Upper lobe of right lung (tissue), 1 donor: ENCODE results near the gene DHRS13. TPM values are rescaled to one million over a fixed set of nuclear protein-coding genes. Genes with fewer than 3 reads are reported as not detected.

Source experiments
- ATAC-seq: fragments of 200-7000 bp; cut with Tn5 transposase; one replicate; pipeline ENCODE4 v1.9.1; 2020; ENCODE audit warnings: mild to moderate bottlenecking, moderate library complexity
- DNase-seq: peaks from one replicate; pipeline ENCODE4 v3.0.0-alpha.2; 2020
- H3K27ac ChIP-seq: fragments of 200-600 bp; one replicate; pipeline ENCODE4 v1.8.0; 2022
- H3K27me3 ChIP-seq: fragments of 200-600 bp; one replicate; pipeline ENCODE4 v1.8.0; 2022; ENCODE audit warnings: mild to moderate bottlenecking
- H3K36me3 ChIP-seq: fragments of 200-600 bp; one replicate; pipeline ENCODE4 v1.8.0; 2022
- H3K4me1 ChIP-seq: fragments of 200-600 bp; one replicate; pipeline ENCODE4 v1.8.0; 2022
- H3K4me3 ChIP-seq: fragments of 200-600 bp; one replicate; pipeline ENCODE4 v1.8.0; 2022; ENCODE audit warnings: mild to moderate bottlenecking
- H3K9me3 ChIP-seq: fragments of 200-600 bp; one replicate; pipeline ENCODE4 v1.8.0; 2022
- intact Hi-C: fragments of 100-400 bp; cut with DNase I; formaldehyde crosslinking; loops from one replicate; pipeline ENCODE4 v1.11.0; 2022
- total RNA-seq: library from RNA; stranded (reverse); fragmentation: NEBNext Ultra II Directional; extraction: Animal tissue kit (Norgen Biotek cat#: 25700); gene quantifications from one replicate; pipeline ENCODE4 v1.2.1, GENCODE V29; 2021
- TF ChIP-seq, protein P1 (sequence below): fragments of 200-600 bp; IDR thresholded peaks from one replicate; pipeline ENCODE4 v1.8.0; 2022; ENCODE audit warnings: antibody characterized with exemption
- donor health status: DM: no; HTN: yes; CAD: no; lungs with severe emphysema.

Gene DHRS13
- total RNA-seq, 1 donor from 2014 or later, result 12.8 TPM

- H3K27ac ChIP-seq, result peak overlapping the region; percentile 42
- TF ChIP-seq, protein P1, sequence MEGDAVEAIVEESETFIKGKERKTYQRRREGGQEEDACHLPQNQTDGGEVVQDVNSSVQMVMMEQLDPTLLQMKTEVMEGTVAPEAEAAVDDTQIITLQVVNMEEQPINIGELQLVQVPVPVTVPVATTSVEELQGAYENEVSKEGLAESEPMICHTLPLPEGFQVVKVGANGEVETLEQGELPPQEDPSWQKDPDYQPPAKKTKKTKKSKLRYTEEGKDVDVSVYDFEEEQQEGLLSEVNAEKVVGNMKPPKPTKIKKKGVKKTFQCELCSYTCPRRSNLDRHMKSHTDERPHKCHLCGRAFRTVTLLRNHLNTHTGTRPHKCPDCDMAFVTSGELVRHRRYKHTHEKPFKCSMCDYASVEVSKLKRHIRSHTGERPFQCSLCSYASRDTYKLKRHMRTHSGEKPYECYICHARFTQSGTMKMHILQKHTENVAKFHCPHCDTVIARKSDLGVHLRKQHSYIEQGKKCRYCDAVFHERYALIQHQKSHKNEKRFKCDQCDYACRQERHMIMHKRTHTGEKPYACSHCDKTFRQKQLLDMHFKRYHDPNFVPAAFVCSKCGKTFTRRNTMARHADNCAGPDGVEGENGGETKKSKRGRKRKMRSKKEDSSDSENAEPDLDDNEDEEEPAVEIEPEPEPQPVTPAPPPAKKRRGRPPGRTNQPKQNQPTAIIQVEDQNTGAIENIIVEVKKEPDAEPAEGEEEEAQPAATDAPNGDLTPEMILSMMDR, result peak; percentile 43
- H3K4me1 ChIP-seq, result peaks cover 41% of the 10 kb centered on the region
- ATAC-seq, result peak; percentile 51
- intact Hi-C loops, result loop anchor here (10.0 kb wide), 1 partner anchor 148 kb away; no protein-coding TSS in a partner anchor
- peaks cover 99% of the 10 kb centered on the region for H3K36me3 ChIP-seq
- H3K9me3 ChIP-seq, result no peaks in the 10 kb centered on the region
- H3K27me3 ChIP-seq, result no peaks in the 10 kb centered on the region
- DNase-seq, result no peak
- no peak overlapping the region for H3K4me3 ChIP-seq
These were observed 9.5 kb upstream of the DHRS13 start for GRCh38 chr17:28912281-28912937.

DNA sequence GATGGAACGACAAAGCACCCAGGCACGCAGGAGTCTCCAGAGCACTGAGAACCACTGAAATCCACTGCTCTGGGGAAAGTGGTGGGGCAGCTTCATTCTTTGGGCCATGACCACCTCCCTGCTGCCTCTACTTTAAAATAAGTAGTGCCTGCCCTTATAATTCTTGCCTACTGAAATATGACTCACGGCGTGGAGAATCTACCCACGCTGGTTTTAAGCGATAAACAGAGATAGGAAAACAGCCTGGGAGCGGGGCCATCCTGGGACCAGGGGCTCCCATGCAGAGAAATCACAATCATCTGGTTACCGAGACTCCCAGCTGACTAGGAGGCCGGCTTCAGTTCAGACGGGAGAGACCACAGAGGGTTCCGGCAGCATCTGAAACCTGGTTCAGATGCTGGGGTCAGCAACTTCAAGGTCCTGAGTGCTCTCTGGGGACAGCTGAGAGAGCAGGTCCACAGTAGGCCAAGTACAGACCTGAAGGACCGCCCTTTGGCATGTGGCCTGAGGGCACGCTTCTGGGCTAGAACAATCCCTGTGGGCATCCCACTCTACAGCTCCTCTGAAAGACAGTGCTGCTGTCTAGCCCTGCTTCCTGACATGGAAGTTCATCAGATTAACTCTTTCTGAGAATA is 8.6 kb upstream of the DHRS13 start:
- Histone ChIP-seq H3K4me3 (no peak overlapping the region), H3K27me3 (no peaks in the 10 kb centered on the region), H3K27ac (peak overlapping the region; percentile 42), H3K9me3 (no peaks in the 10 kb centered on the region), H3K4me1 (peaks cover 44% of the 10 kb centered on the region), H3K36me3 (peaks cover 99% of the 10 kb centered on the region)
- ATAC-seq (no peak), DNase-seq (no peak)
- TF ChIP-seq, protein P1, result no peak
- intact Hi-C loops, result loop anchor here (10.0 kb wide), 1 partner anchor 147 kb away; no protein-coding TSS in a partner anchor

- no peaks in the 10 kb centered on the region for H3K9me3 ChIP-seq
- peaks cover 99% of the 10 kb centered on the region for H3K36me3 ChIP-seq
- peaks cover 44% of the 10 kb centered on the region for H3K4me1 ChIP-seq
- TF ChIP-seq, protein P1, result no peak
- intact Hi-C loops, result loop anchor here (10.0 kb wide), 1 partner anchor 146 kb away; no protein-coding TSS in a partner anchor
- no peaks in the 10 kb centered on the region for H3K27me3 ChIP-seq
- no peak for DNase-seq
- H3K27ac ChIP-seq, result no peak overlapping the region
- no peak for ATAC-seq
- no peak overlapping the region for H3K4me3 ChIP-seq
These were observed 7.7 kb upstream of the DHRS13 start for GRCh38 chr17:28910534-28910933.

DNA sequence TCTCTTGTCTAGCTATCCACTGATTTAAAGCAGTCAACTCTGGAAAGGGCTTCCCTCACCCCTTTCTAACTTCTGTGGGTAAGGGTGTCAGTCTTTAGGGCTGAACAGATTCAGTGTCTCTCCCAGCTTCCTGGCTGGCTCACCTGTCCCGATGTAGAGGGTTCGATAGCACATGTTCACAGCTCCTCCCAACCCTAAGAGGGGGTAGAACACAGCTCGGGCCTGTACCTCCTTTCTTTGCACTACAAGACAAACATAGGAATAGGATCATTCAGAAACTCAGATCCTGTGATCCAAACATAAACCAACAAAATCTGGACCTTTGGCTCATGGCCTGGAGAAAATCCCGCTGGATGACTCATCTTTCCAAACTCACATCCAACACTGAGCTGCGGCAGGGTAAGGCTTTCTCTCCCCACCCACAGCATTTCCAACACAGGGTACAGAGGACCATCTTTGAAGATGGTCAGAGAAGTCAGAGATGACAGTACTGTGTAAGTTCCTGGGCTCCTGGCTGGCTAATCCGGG is 5.8 kb upstream of the DHRS13 start:
- Histone ChIP-seq H3K9me3 (no peaks in the 10 kb centered on the region), H3K4me1 (peaks cover 44% of the 10 kb centered on the region), H3K27ac (peak overlapping the region; percentile 45), H3K4me3 (no peak overlapping the region), H3K36me3 (peaks cover 83% of the 10 kb centered on the region), H3K27me3 (no peaks in the 10 kb centered on the region)
- intact Hi-C loops, result loop anchor here (10.0 kb wide), 1 partner anchor 64 kb away; the partner anchor contains the start of gene FAM222B
- ATAC-seq (no peak), DNase-seq (no peak)
- TF ChIP-seq, protein P1, result no peak

GRCh38 chr17:28907709-28908475 is 5.0 kb upstream of the DHRS13 start:
- TF ChIP-seq, protein P1, result no peak
- H3K27ac ChIP-seq, result peak overlapping the region; percentile 45
- peaks cover 75% of the 10 kb centered on the region for H3K36me3 ChIP-seq
- intact Hi-C loops, result loop anchor here (10.0 kb wide), 1 partner anchor 63 kb away; the partner anchor contains the start of gene FAM222B
- no peak overlapping the region for H3K4me3 ChIP-seq
- no peak for DNase-seq
- no peaks in the 10 kb centered on the region for H3K27me3 ChIP-seq
- no peaks in the 10 kb centered on the region for H3K9me3 ChIP-seq
- H3K4me1 ChIP-seq, result peaks cover 43% of the 10 kb centered on the region
- ATAC-seq, result no peak
